B cell (primary cell): Measurements from ENCODE around the gene NEU2.

Experiments
- EZH2 ChIP-seq: IDR thresholded peaks from 2 replicates; pipeline ENCODE4 v1.6.1; 2012; ENCODE audit warnings: borderline replicate concordance, low read depth, mild to moderate bottlenecking, moderate library complexity, low read length; ENCODE audit not compliant: insufficient read depth, poor library complexity, severe bottlenecking
- TF ChIP-seq, protein P1 (sequence below): fragments of 200-600 bp; IDR thresholded peaks from one replicate; pipeline ENCODE4 v1.8.0; 2022; ENCODE audit warnings: antibody characterized with exemption, mild to moderate bottlenecking

DNA sequence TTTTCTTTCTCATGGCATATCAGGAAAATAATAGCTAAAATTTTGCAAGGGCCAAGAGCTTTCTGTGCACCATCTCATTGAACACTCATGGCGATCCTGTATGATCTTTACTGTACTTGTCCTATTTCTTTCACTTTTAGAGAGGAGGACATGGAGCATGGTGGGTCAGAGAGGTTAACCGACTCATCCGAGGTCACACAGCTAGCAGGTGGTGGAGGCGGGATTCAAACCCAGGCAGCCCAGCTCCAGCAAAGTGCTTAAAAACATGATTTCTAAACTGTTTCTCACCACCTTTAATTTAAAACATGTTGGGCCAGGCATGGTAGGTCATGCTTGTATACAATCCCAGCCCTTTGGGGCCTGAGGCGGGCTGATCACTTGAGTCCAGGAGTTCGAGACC, 25.8 kb upstream of the NEU2 start:
- TF ChIP-seq, protein P1, sequence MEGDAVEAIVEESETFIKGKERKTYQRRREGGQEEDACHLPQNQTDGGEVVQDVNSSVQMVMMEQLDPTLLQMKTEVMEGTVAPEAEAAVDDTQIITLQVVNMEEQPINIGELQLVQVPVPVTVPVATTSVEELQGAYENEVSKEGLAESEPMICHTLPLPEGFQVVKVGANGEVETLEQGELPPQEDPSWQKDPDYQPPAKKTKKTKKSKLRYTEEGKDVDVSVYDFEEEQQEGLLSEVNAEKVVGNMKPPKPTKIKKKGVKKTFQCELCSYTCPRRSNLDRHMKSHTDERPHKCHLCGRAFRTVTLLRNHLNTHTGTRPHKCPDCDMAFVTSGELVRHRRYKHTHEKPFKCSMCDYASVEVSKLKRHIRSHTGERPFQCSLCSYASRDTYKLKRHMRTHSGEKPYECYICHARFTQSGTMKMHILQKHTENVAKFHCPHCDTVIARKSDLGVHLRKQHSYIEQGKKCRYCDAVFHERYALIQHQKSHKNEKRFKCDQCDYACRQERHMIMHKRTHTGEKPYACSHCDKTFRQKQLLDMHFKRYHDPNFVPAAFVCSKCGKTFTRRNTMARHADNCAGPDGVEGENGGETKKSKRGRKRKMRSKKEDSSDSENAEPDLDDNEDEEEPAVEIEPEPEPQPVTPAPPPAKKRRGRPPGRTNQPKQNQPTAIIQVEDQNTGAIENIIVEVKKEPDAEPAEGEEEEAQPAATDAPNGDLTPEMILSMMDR, result no peak
- no peak for TF ChIP-seq EZH2
